Measurements from ENCODE around the gene EPOP. TPM values are rescaled to one million over a fixed set of nuclear protein-coding genes. Genes with fewer than 3 reads are reported as not detected.

Gene EPOP
- total and polyA plus RNA-seq, 5 donors from 2014 or later = 0.13 to 0.59 TPM; not detected in 3

Other genes starting within 250 kb of the EPOP start
- gene ARHGAP23, start 246.5 kb downstream of the EPOP start, total RNA-seq = 2.3 TPM
- gene ARHGAP23, start 246.5 kb downstream of the EPOP start, polyA plus RNA-seq = under 1 TPM in 2 of 4 donors, not detected in 2; 0.22 to 0.30 TPM
- gene SRCIN1, start 69.0 kb downstream of the EPOP start, total RNA-seq = not detected
- gene SRCIN1, start 69.0 kb downstream of the EPOP start, polyA plus RNA-seq = not detected
- 361 TPM for gene MLLT6, start 30.3 kb upstream of the EPOP start, total RNA-seq
- 1 to 10 TPM; 5.2 to 6.8 (median 6.6) TPM for gene MLLT6, start 30.3 kb upstream of the EPOP start, polyA plus RNA-seq
- 8.7 TPM for gene CISD3, start 55.4 kb upstream of the EPOP start, total RNA-seq
- 10 to 100 TPM; 31.7 to 62.6 (median 40.6) TPM for gene CISD3, start 55.4 kb upstream of the EPOP start, polyA plus RNA-seq
- 0.25 TPM for gene PCGF2, start 73.4 kb upstream of the EPOP start, total RNA-seq
- gene PCGF2, start 73.4 kb upstream of the EPOP start, polyA plus RNA-seq = not detected
- gene PSMB3, start 77.8 kb upstream of the EPOP start, total RNA-seq = 107 TPM
- gene PSMB3, start 77.8 kb upstream of the EPOP start, polyA plus RNA-seq = 100 to 1,000 TPM; 473 to 589 (median 509) TPM
- gene PIP4K2B, start 124.6 kb upstream of the EPOP start, total RNA-seq = 29.5 TPM
- gene PIP4K2B, start 124.6 kb upstream of the EPOP start, polyA plus RNA-seq = 10 to 100 TPM; 11.6 to 18.5 (median 16.9) TPM
- 69.5 TPM for gene CWC25, start 150.4 kb upstream of the EPOP start, total RNA-seq
- gene CWC25, start 150.4 kb upstream of the EPOP start, polyA plus RNA-seq = 10 to 100 TPM in 1 of 4 donors, 1 to 10 TPM in 3; 4.4 to 11.2 (median 8.3) TPM
- gene RPL23, start 178.8 kb upstream of the EPOP start, total RNA-seq = 1,411 TPM
- gene RPL23, start 178.8 kb upstream of the EPOP start, polyA plus RNA-seq = 1,000 to 10,000 TPM; 1,034 to 1,357 (median 1,206) TPM
- 154 TPM for gene LASP1, start 195.1 kb upstream of the EPOP start, total RNA-seq
- 10 to 100 TPM; 50.3 to 77.3 (median 62.8) TPM for gene LASP1, start 195.1 kb upstream of the EPOP start, polyA plus RNA-seq

Measured in CD4-positive, CD25-positive, alpha-beta regulatory T cell (primary cell).